ENCODE data around the gene PTPN9. TPM values are rescaled to one million over a fixed set of nuclear protein-coding genes. Genes with fewer than 3 reads are reported as not detected.
"Not testable (repeated sequence)": the region's sequence is repeated elsewhere in the genome, so short reads cannot be mapped to it uniquely, and the experiment has no call there.

Gene PTPN9
- total RNA-seq, 1 experiment from 2014 or later: 15.7 TPM

DNA sequence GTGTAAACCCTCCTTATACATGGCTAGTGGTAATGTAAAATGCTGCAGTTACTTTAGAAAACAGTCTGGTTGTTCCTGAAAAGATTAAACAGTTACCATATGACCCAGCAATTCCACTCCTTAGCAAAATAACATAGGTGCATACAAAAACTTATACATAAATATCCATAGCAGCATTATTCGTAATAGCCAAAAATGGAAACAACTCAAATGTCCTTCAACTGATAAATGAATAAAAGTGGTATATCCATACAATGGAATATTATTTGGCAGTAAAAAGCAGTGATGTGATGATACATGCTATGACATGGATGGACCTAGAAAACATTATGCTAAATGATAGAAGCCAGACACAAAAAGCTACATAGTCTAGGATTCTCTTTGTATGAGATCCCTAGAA, 96.0 kb downstream of the PTPN9 start:
- ChIA-PET POLR2A (ENCODE audit: unreplicated experiment) (no interaction called here), CTCF (no interaction called here)
- no peak for TF ChIP-seq EZH2 (IDR thresholded peaks at IDR 0.05; ENCODE audit: low read length, unreplicated experiment)
- Histone ChIP-seq H3K4me3 (ENCODE audit: low read length) (no peak overlapping the region), H4K20me1 (ENCODE audit: low read length) (no peaks in the 10 kb centered on the region), H3K79me2 (ENCODE audit: low read length) (no peaks in the 10 kb centered on the region), H3K4me1 (ENCODE audit: insufficient read depth, low read length) (no peaks in the 10 kb centered on the region), H3K9me2 (replicated peaks; ENCODE audit: low read length) (no peaks in the 10 kb centered on the region), H3K36me3 (ENCODE audit: low read depth, low read length) (peaks cover 9% of the 10 kb centered on the region), H3K27ac (ENCODE audit: low read length) (no peak overlapping the region), H3K4me2 (ENCODE audit: low read length) (no peak overlapping the region), H2AFZ (ENCODE audit: low read length) (no peak overlapping the region), H3K9ac (ENCODE audit: low read length) (no peak overlapping the region), H3K27me3 (ENCODE audit: low read length) (no peaks in the 10 kb centered on the region), H3F3A (ENCODE audit: low read length, unreplicated experiment) (no peaks in the 10 kb centered on the region), H3K9me3 (ENCODE audit: low read length) (no peaks in the 10 kb centered on the region)
- intact Hi-C loops (cut with micrococcal nuclease): no loop called here
- no TSS peak for BruUV-seq (replicated peaks)
- no peak for DNase-seq
- ATAC-seq: no peak

DNA sequence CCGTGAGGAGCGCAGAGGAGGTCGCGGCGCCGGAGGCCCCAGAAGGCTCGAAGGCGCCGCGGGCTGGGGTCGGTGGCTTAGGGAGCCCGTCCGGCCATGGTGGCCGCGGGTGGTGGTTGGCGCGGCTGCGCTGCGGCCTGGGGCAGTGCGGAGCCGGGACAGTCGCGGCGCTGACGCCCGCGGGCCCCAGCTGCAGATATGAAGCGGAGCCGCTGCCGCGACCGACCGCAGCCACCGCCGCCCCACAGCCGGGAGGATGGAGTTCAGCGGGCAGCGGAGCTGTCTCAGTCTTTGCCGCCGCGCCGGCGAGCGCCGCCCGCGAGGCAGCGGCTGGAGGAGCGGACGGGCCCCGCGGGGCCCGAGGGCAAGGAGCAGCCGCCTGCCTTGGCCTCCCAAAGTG, 98.7 kb downstream of the PTPN9 start:
- intact Hi-C loops (cut with micrococcal nuclease); H3K9me3 ChIP-seq (ENCODE audit: low read length); H4K20me1 ChIP-seq (ENCODE audit: low read length); H3K4me3 ChIP-seq (ENCODE audit: low read length); H3K36me3 ChIP-seq (ENCODE audit: low read depth, low read length); ATAC-seq; H2AFZ ChIP-seq (ENCODE audit: low read length); H3F3A ChIP-seq (ENCODE audit: low read length, unreplicated experiment); DNase-seq; H3K27ac ChIP-seq (ENCODE audit: low read length); H3K9ac ChIP-seq (ENCODE audit: low read length); BruUV-seq (replicated peaks); H3K4me1 ChIP-seq (ENCODE audit: insufficient read depth, low read length); CTCF ChIA-PET; H3K9me2 ChIP-seq (replicated peaks; ENCODE audit: low read length); H3K4me2 ChIP-seq (ENCODE audit: low read length); POLR2A ChIA-PET (ENCODE audit: unreplicated experiment); H3K79me2 ChIP-seq (ENCODE audit: low read length); H3K27me3 ChIP-seq (ENCODE audit: low read length): not testable (repeated sequence)

DNA sequence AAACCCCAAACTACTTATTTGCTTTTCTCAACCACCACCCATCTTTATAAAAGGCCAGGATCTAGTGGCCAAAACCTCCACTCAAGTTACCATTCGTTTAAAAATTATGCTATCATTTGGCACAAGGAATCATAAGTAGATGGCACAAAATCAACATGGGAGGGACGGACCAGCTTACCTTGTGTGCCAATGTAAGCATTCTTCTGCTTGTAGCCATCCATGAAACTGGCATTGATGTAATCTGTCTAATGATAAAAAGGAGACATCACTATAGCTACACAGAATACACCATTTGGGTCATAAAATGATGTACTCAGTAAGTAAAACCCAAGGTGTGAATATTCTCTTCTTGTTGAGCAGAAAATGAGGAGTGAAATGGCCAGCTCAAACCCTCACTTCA, 99.4 kb downstream of the PTPN9 start:
- no peaks in the 10 kb centered on the region for H3K9me2 ChIP-seq (replicated peaks; ENCODE audit: low read length)

DNA sequence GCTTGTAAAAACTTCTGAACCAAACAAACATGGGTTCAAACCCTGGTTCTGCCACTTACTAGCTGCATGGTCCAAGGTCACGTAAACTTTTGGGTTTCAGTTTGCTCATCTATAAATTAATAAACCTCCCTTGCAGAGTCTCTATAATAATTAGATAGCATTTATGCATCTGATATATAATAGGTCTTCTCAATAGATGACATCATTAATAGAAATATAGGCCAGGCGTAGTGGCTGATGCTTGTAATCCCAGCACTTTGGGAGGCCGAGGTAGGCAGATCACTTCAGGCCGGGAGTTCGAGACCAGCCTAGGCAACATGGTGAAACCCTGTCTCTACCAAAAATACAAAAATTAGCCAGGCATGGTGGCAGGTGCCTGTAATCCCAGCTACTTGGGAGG, 102.0 kb downstream of the PTPN9 start:
- H4K20me1 ChIP-seq (ENCODE audit: low read length); intact Hi-C loops (cut with micrococcal nuclease); H3K9me2 ChIP-seq (replicated peaks; ENCODE audit: low read length); H3K27me3 ChIP-seq (ENCODE audit: low read length); H3F3A ChIP-seq (ENCODE audit: low read length, unreplicated experiment); ATAC-seq; BruUV-seq (replicated peaks); H3K36me3 ChIP-seq (ENCODE audit: low read depth, low read length); H3K79me2 ChIP-seq (ENCODE audit: low read length); H3K4me1 ChIP-seq (ENCODE audit: insufficient read depth, low read length); H3K27ac ChIP-seq (ENCODE audit: low read length); H3K9me3 ChIP-seq (ENCODE audit: low read length); POLR2A ChIA-PET (ENCODE audit: unreplicated experiment); H2AFZ ChIP-seq (ENCODE audit: low read length); H3K4me2 ChIP-seq (ENCODE audit: low read length); DNase-seq; H3K9ac ChIP-seq (ENCODE audit: low read length); H3K4me3 ChIP-seq (ENCODE audit: low read length); CTCF ChIA-PET: not testable (repeated sequence)

More for the DNA sequence above, 99.4 kb downstream of the PTPN9 start:
- Histone ChIP-seq H3K4me1 (ENCODE audit: insufficient read depth, low read length) (no peaks in the 10 kb centered on the region), H3K4me3 (ENCODE audit: low read length) (no peak overlapping the region), H3K4me2 (ENCODE audit: low read length) (no peak overlapping the region), H4K20me1 (ENCODE audit: low read length) (no peaks in the 10 kb centered on the region), H3F3A (ENCODE audit: low read length, unreplicated experiment) (no peaks in the 10 kb centered on the region), H3K27me3 (ENCODE audit: low read length) (no peaks in the 10 kb centered on the region), H2AFZ (ENCODE audit: low read length) (no peak overlapping the region), H3K9me3 (ENCODE audit: low read length) (no peaks in the 10 kb centered on the region), H3K36me3 (ENCODE audit: low read depth, low read length) (peaks cover 9% of the 10 kb centered on the region), H3K79me2 (ENCODE audit: low read length) (no peaks in the 10 kb centered on the region), H3K9ac (ENCODE audit: low read length) (no peak overlapping the region), H3K27ac (ENCODE audit: low read length) (no peak overlapping the region)
- intact Hi-C loops (cut with micrococcal nuclease): no loop called here
- ChIA-PET POLR2A (ENCODE audit: unreplicated experiment) (no interaction called here), CTCF (no interaction called here)
- TF ChIP-seq EZH2 (IDR thresholded peaks at IDR 0.05; ENCODE audit: low read length, unreplicated experiment): no peak
- DNase-seq: no peak
- no peak for ATAC-seq
- BruUV-seq (replicated peaks): no TSS peak

All from PC-3 (cell line).